Fibroblast of mammary gland (primary cell): ENCODE data around the gene ITPA.

ENCODE experiments used
- DNase-seq: peaks from one replicate; pipeline ENCODE4 v3.0.0-alpha.2; 2010; ENCODE audit warnings: low read depth
- H3K4me3 ChIP-seq: 2 replicates; pipeline ENCODE4 v1.5.1; 2011; ENCODE audit warnings: low read depth, mild to moderate bottlenecking, low read length, moderate library complexity; ENCODE audit not compliant: control insufficient read depth
- TF ChIP-seq, protein P1 (sequence below): conservative IDR thresholded peaks from 2 replicates; pipeline ENCODE4 v1.5.1; 2011; ENCODE audit warnings: low read depth, low read length, inconsistent platforms; ENCODE audit not compliant: control insufficient read depth, insufficient read depth

ITPA gene

GRCh38 chr20:3193806-3194616 lies 15.3 kb upstream of the ITPA start:
- DNase-seq: no peak
- TF ChIP-seq, protein P1, sequence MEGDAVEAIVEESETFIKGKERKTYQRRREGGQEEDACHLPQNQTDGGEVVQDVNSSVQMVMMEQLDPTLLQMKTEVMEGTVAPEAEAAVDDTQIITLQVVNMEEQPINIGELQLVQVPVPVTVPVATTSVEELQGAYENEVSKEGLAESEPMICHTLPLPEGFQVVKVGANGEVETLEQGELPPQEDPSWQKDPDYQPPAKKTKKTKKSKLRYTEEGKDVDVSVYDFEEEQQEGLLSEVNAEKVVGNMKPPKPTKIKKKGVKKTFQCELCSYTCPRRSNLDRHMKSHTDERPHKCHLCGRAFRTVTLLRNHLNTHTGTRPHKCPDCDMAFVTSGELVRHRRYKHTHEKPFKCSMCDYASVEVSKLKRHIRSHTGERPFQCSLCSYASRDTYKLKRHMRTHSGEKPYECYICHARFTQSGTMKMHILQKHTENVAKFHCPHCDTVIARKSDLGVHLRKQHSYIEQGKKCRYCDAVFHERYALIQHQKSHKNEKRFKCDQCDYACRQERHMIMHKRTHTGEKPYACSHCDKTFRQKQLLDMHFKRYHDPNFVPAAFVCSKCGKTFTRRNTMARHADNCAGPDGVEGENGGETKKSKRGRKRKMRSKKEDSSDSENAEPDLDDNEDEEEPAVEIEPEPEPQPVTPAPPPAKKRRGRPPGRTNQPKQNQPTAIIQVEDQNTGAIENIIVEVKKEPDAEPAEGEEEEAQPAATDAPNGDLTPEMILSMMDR: no peak

GRCh38 chr20:3194617-3195280 lies 14.5 kb upstream of the ITPA start:
- no peak overlapping the region for H3K4me3 ChIP-seq
- DNase-seq: no peak
- TF ChIP-seq, protein P1: no peak

More at GRCh38 chr20:3193806-3194616, 15.3 kb upstream of the ITPA start:
- no peak overlapping the region for H3K4me3 ChIP-seq

- no peak overlapping the region for H3K4me3 ChIP-seq
- DNase-seq: no peak
- TF ChIP-seq, protein P1: no peak
Observed at GRCh38 chr20:3195590-3196237, 13.6 kb upstream of the ITPA start.

- no peak overlapping the region for H3K4me3 ChIP-seq
- TF ChIP-seq, protein P1: no peak
- no peak for DNase-seq
Observed at GRCh38 chr20:3199206-3199605, 10.1 kb upstream of the ITPA start.

DNA sequence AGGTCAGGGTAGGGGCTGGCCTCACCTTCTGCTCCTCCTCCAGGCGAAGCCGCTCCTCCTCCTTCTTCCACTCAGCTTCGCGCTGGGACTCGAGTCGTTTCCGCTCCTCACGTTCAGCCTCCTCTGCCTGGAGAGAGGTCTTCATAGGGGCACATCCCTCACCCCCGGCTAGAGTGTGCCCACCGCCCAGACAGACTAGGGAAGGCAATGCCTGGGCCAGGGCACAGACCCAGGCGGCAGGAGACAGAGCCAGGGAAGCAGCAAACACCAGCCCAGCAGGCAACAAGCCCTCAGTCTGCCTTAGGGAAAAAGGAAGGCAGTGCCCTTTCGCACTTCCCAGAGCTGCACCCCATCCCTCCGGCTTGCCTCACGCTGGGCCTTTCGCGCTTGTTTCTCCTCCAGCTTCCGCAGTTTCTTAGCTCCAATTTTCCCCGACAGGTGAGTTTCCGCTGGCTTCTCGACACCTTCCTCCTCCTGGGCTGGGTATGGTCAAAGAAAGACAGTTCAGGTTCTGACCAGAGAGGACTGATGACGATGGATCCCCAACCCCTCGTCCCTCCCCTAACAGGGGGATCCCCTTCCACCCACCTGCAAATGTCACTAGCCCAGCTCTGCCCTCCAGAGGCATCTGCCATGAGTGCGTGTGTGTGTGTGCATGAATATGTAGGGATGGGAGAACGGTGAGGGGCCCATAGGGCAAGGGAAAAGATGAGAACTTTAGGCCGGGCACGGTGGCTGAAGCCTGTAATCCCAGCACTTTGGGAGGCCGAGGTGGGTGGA lies 9.1 kb upstream of the ITPA start:
- H3K4me3 ChIP-seq: no peak overlapping the region
- TF ChIP-seq, protein P1: no peak
- DNase-seq: no peak

DNA sequence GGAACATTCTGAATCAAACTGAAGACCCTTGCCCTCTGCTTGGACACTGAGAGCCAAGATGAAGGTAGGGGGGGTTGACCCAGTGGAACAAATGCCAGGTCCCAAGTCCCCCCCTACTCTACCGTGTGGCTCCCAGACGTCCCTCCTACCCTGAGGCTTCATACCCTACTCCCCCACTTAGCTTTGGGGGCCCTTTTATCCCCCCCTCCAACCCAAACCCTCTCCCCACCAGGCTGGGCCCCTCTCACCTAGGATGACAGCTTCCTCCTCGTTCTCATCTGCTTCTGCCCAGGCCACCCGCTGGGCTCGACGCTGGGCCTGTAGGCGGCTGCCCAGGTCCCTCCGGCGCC lies 6.4 kb upstream of the ITPA start:
- DNase-seq: no peak
- H3K4me3 ChIP-seq: peak overlapping the region; percentile 88
- TF ChIP-seq, protein P1: no peak
